Measurements from ENCODE around the gene FYB1. TPM values are rescaled to one million over a fixed set of nuclear protein-coding genes. Genes with fewer than 3 reads are reported as not detected.
A peak's percentile ranks its signal among the peaks of the same experiment; 100 is the strongest.

Gene FYB1
- total and polyA plus RNA-seq, 8 donors: 2.0 to 22.9 (median 4.2) TPM

DNA sequence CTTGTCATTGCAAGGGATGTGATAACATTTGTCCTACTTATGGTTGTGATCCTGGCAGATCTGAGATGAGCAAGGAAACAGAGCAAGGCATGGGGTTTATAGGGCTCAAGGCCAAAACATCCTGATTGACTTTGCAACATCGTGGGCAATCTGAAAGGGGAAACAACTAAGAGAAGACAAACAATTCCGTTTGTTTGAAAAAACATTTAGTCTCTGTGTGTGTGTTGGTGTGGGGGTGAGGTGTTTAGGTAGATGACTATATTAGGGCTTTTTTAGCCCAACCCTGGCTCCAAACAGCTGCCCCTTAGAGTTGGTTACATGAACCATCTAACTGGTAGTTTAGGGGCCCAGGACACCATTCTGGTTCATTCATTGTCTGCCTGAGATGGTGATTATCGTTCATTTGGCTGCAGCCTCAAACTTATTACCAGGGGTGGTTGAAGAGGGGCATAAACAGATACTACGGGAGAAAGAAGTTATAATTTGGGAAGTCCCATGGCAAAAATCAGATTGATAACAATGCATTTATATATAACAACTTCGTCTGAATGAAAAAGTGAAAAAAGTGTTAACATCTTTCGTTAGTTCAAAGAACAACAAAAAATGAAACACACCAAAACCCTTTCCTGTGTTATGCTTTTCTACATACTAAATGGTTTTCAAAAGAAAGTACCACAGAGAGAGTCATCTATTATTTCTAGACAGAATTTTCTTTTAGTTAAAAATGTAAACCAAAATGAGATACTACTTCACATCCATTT is 5.7 kb downstream of the FYB1 start:
- no peak for DNase-seq
- Histone ChIP-seq H3K9me3 (no peaks in the 10 kb centered on the region), H3K4me3 (no peak overlapping the region), H3K27ac (peak overlapping the region in 3 of 5 donors; percentile 17 to 38 (median 22)), H3K36me3 (no peaks in the 10 kb centered on the region), H3K27me3 (no peaks in the 10 kb centered on the region), H3K4me1 (peaks cover 0 to 40% (median 11%) of the 10 kb centered on the region in 4 donors)
- WGBS, 5 donors: 67 to 73% (median 71%) methylated on average over 6 of the region's 6 CpGs
- TF ChIP-seq, protein P1, sequence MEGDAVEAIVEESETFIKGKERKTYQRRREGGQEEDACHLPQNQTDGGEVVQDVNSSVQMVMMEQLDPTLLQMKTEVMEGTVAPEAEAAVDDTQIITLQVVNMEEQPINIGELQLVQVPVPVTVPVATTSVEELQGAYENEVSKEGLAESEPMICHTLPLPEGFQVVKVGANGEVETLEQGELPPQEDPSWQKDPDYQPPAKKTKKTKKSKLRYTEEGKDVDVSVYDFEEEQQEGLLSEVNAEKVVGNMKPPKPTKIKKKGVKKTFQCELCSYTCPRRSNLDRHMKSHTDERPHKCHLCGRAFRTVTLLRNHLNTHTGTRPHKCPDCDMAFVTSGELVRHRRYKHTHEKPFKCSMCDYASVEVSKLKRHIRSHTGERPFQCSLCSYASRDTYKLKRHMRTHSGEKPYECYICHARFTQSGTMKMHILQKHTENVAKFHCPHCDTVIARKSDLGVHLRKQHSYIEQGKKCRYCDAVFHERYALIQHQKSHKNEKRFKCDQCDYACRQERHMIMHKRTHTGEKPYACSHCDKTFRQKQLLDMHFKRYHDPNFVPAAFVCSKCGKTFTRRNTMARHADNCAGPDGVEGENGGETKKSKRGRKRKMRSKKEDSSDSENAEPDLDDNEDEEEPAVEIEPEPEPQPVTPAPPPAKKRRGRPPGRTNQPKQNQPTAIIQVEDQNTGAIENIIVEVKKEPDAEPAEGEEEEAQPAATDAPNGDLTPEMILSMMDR (IDR thresholded peaks at IDR 0.05): no peak
- TF ChIP-seq POLR2A (IDR thresholded peaks at IDR 0.05) (no peak), POLR2AphosphoS5 (IDR thresholded peaks at IDR 0.05) (no peak), EP300 (IDR thresholded peaks at IDR 0.05) (no peak)
- intact Hi-C loops (cut with DNase I; ENCODE audit: low total_unique reads): no loop called here

DNA sequence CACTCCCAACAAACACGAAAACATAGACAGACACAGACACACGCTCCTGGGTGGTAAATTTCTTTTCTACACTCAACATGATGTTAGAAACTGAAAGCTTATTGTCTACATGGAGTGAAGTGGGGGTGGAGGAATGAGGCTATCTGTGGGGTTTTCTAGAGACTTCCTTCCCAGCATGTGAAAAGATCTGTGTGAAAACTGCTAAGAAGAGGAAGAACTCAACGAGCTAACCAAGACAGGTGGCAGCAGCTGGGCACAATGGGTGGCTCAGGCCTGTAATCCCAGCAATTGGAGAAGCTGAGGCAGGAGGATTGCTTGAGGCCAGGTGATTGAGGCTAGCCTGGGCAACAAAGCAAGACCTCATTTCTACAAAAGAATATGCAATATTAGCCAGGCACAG is 7.6 kb downstream of the FYB1 start:
- intact Hi-C loops (cut with DNase I; ENCODE audit: low total_unique reads): no loop called here
- 60 to 82% (median 63%) methylated on average over 3 of the region's 3 CpGs for WGBS, 5 donors

DNA sequence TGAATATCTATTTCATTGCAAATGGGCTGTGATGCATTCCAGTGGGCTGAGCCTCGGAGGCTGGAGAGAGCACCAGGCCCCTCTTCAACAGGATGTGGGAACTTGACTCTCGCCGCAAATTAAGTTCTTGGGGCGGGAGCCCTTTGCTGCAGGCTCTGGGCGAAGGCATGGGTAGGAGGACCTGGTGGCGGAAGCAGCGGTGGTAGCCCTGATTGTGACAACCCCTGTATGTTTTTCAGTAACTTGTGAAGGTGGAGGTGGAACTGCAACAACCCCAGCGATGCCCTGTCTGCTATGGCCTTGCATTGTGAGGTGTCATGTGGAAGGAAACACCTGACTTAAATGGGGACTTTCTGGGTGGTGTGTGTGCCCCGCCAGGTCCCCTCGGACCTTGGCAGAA is 9.4 kb downstream of the FYB1 start:
- TF ChIP-seq EP300 (IDR thresholded peaks at IDR 0.05) (no peak), POLR2A (IDR thresholded peaks at IDR 0.05) (no peak), POLR2AphosphoS5 (IDR thresholded peaks at IDR 0.05) (peak in 1 of 3 donors; percentile 15)
- TF ChIP-seq, protein P1 (IDR thresholded peaks at IDR 0.05): no peak
- H3K27ac ChIP-seq: peak overlapping the region in 3 of 5 donors; percentile 3 to 34 (median 30)
- WGBS, 5 donors: 72 to 84% (median 82%) methylated on average over 10 of the region's 10 CpGs
- no peaks in the 10 kb centered on the region for H3K9me3 ChIP-seq
- H3K27me3 ChIP-seq: no peaks in the 10 kb centered on the region
- DNase-seq: peak; percentile 43 to 65
- no peaks in the 10 kb centered on the region for H3K36me3 ChIP-seq
- intact Hi-C loops (cut with DNase I; ENCODE audit: low total_unique reads): no loop called here
- H3K4me3 ChIP-seq: no peak overlapping the region
- peaks cover 0 to 14% (median 0%) of the 10 kb centered on the region in 4 donors for H3K4me1 ChIP-seq

More for the DNA sequence above, 7.6 kb downstream of the FYB1 start:
- peak overlapping the region in 4 of 5 donors; percentile 5 to 62 (median 26) for H3K27ac ChIP-seq
- no peaks in the 10 kb centered on the region for H3K36me3 ChIP-seq
- H3K27me3 ChIP-seq: no peaks in the 10 kb centered on the region
- no peak overlapping the region for H3K4me3 ChIP-seq
- TF ChIP-seq POLR2AphosphoS5 (IDR thresholded peaks at IDR 0.05): no peak
- no peak for TF ChIP-seq POLR2A (IDR thresholded peaks at IDR 0.05)
- TF ChIP-seq EP300 (IDR thresholded peaks at IDR 0.05): no peak
- TF ChIP-seq, protein P1 (IDR thresholded peaks at IDR 0.05): no peak
- DNase-seq: no peak
- H3K4me1 ChIP-seq: peaks cover 0 to 27% (median 2%) of the 10 kb centered on the region in 4 donors
- no peaks in the 10 kb centered on the region for H3K9me3 ChIP-seq

DNA sequence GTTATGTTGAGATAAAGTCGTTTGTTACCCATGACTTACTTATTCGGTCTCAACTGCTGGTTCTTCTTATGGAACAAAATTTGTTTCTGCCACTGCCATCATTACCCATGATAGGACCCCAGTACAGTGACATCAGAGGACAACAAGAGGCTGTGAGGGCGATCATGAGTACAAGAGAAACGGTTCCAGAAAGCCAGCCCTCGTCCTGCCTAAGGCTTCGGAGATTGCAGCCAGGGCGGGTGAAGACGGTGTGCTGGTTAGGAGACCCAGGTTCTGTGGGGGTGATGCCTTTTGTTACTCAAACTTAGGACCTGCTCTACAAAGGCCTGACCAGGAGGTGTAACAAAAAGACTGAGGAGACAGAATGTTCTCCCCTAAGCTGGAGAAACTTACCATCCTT is 10.9 kb downstream of the FYB1 start:
- intact Hi-C loops (cut with DNase I; ENCODE audit: low total_unique reads): no loop called here
- no peaks in the 10 kb centered on the region for H3K9me3 ChIP-seq
- no peaks in the 10 kb centered on the region for H3K36me3 ChIP-seq
- H3K27ac ChIP-seq: peak overlapping the region in 3 of 5 donors; percentile 20 to 36 (median 31)
- no peak for DNase-seq
- 80 to 91% (median 82%) methylated on average over 8 of the region's 8 CpGs for WGBS, 5 donors
- no peak overlapping the region for H3K4me3 ChIP-seq
- peaks cover 0 to 17% (median 0%) of the 10 kb centered on the region in 4 donors for H3K4me1 ChIP-seq
- TF ChIP-seq, protein P1 (IDR thresholded peaks at IDR 0.05): no peak
- no peak for TF ChIP-seq EP300 (IDR thresholded peaks at IDR 0.05)
- TF ChIP-seq POLR2AphosphoS5 (IDR thresholded peaks at IDR 0.05): no peak
- TF ChIP-seq POLR2A (IDR thresholded peaks at IDR 0.05): no peak
- no peaks in the 10 kb centered on the region for H3K27me3 ChIP-seq

Data from stomach (tissue), 9 donors.